GM18502 (cell line): ENCODE results near the gene NBAS.
"Not testable (repeated sequence)": the region's sequence is repeated elsewhere in the genome, so short reads cannot be mapped to it uniquely, and the experiment has no call there.

Source experiments
- ATAC-seq: cut with Tn5 transposase; IDR thresholded peaks from one replicate; pipeline ENCODE4 v1.9.1; 2021; ENCODE audit warnings: mild to moderate bottlenecking; ENCODE audit not compliant: unreplicated experiment, poor library complexity

Gene NBAS

DNA sequence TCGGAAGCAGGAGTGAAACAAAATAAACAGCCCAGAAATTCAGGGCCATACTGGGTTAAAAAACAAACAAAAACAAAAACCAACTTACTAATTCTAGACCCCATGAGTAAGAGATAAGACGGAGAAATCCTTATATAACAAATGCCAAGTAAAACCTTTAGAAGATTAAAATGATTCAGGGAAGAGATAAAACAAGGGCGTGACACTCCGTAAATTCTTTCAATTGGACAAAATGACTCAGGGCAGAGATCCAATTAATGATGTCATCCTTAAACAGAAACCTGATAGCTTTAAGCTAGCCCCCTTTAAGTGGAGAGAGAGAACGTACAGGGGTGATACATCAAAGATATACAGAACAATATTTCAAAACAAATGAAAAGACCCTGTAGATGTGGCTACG, 317.4 kb downstream of the NBAS start:
- ATAC-seq: no peak

DNA sequence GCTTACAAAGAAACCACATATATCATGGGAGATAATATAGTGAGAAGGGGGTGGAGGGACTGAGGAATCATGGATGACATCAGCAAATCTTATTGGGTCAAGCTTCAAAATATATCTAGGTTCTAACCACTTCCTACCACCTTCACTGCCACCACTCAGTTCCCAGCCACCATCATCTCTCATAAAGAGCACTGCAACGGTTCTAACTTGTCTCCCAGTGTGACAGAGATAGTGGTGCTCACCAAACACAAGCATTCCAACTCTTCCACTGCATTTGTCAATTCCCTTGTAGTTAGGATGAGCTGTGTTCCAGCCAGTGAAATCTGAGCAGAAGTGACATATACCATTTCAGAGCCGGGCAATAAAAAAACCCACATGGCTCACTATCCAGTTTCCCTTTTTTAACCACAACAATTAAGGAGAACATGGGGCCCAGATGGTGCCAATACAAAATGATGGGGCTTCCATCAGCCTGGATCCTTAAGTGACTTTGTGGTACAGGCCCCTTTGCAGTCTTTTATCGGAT, 318.1 kb downstream of the NBAS start:
- no peak for ATAC-seq

GRCh38 chr2:15241929-15242328, 319.2 kb downstream of the NBAS start:
- no peak for ATAC-seq

DNA sequence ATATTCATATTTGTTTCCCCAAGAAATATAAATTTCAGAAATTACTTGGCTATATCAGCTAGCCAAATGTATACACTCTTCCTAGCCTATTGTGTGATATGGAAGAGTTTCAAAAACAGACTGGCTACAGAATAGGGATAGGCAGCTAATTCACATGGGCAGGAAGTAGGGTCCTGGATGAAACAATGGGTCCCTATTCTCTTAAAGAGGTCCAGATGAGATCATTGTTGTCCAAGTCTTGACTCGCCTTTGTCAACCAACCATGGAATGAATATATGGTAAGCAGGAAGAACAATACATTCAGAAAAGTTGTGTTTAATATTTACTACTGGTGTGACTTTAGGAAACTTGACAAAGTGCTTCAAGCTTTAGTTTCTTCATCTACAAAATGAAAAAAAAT, 319.9 kb downstream of the NBAS start:
- ATAC-seq: no peak

DNA sequence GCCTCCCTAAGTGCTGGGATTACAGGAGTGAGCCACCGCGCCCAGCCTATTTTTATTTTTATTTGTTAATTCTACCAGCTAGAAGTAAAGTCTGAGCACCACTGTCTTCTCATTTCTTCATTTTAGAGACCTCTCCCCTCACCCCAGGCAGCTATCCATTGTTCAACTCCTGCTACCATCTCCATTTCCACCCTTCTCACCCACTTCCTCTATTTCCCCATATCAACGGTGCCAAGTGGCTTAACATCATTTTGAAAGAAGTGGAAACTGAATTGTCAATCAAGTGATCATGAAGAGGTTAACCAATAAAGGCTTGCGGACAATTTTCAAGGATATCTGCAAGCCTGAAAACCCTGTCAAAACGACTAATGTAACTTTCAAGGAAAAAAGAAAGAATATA, 323.1 kb downstream of the NBAS start:
- ATAC-seq: no peak

DNA sequence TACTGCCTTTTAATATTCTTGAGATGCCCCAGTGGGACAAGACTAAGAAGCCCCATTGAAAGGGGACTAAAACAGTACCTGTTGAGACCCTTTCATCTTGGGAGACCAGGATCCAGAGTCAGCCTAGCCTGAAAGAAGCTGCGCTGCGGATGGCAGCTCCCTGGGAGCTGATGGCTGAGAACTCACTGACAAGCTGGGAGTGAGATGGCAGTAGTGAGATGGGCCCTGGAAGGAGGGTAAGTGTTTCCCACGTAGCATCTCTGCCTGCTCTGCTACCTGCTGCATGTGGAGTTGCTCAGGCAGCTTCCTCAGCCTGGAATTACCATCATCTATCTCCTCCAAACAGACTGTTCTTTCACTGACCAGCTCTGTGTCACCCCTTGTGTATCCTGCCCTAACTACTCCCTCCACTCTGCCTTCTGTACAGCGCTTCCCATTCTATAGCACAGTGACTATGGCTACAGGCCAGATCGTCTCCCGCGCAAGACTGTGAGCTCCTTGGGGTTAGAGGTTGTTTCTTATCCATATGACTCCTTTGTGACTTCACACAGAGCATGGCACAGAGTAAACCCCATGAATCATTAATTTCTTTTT, 330.4 kb downstream of the NBAS start:
- no peak for ATAC-seq

DNA sequence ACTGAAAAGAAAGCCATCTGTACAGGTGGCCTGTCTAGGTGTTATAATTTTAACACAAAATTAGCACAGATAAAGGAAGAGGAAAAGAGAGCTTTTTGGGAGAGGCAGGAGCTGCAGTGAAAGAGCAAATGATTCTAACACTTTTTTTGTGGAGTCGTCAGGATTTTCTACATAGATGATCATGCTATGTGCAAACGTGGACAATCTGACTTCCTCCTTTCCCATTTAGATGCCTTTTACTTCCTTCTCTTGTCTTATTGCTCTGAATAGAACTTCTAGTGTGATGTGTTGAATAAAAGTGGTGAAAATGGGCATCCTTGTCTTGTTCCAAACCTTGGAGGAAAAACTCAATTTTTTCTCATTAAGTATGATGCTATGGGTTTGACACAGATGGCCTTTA, 334.5 kb downstream of the NBAS start:
- ATAC-seq: no peak

GRCh38 chr2:15225131-15225530, 336.0 kb downstream of the NBAS start:
- ATAC-seq: no peak

DNA sequence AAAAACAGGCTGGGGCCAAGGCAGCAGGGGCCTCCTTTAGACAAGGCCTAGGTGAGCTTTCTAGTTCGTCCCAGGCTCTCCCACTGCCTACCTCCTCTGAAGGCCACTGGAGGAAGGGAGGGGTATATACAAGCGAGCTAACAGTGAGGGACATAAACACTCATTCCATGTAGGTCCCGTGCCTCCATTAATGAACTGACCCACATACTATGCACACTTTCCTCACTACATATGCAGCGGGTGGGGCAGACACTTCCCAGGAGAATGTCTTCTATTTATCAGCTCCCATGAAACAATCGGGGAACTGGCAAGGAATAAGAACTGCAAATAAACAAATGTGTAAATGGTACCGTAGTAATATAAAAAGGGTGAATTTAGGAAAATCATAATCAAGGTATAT, 336.5 kb downstream of the NBAS start:
- ATAC-seq: no peak

DNA sequence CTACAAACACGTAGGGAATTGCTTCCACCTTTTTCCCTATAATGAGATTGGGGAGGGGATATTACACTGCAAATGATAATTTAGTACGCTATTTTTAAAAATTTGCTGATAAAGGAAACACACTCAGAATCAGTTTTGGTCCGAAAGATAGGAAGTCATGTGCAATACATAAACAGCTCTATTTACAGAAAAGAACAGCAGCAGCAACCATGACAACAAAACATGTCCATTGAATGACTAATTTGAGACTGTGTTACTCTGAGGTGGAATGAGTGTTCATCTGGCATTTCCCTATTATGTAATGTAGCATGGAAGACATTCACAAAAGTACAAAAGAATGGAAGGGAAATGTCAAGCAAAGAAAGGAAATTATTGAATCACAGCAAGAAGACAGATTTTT, 337.2 kb downstream of the NBAS start:
- peak; percentile 52 for ATAC-seq

DNA sequence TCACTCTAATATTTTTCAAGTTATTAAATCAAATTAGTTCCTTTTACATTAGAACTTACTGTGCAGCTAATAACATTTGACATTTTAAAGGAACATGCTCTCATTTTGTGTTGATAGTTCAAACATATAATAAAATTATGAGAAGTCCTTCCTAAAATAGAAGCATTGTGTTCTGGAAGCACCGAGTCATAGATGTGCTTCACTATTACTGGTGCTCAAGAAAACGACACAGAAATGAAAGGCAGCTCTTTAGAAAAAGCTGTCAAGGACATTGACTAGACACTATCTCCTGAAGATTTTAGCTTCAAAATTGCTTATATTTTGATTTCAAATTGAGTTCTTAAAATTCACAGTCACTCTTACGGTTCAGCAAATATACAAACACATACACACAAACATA, 338.3 kb downstream of the NBAS start:
- no peak for ATAC-seq

- ATAC-seq: no peak
Measured at GRCh38 chr2:15220603-15221002, 340.5 kb downstream of the NBAS start.

GRCh38 chr2:15218423-15219086, 342.6 kb downstream of the NBAS start:
- no peak for ATAC-seq

DNA sequence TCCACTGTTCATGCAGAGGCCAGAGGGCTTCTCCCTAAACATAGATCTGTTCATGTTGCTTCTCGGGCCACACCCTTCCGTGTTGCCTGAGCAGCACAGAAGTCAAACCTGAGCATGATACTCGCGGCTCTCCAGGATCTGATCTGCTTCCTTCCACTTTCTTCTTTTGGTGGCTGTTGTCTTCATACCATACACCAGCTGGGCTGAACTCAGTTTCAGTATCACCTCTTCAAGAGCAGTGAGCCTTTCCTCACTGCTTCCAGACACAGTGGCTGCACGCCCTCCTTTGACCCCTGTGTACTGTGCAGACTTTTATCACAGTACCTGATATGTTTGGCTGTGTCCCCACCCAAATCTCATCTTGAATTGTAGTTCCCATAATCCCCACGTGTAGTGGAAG, 348.9 kb downstream of the NBAS start:
- ATAC-seq: no peak

DNA sequence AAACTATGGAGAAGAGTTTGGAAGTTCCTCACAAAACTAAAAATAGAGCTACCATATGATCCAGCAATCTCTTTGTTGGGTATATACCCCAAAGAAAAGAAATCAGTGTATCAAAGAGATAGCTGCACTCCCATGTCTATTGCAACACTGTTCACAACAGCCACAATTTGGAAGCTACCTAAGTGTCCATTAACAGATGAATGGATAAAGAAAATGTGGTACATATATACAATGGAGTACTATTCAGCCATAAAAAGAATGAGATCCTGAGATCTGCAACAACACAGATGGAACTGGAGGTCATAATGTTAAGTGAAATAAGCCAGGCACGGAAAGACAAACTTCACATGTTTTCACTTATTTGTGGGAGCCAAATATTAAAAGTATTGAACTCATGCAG, 350.6 kb downstream of the NBAS start:
- not testable (repeated sequence) for ATAC-seq

- no peak for ATAC-seq
Measured at GRCh38 chr2:15206419-15206818, 354.7 kb downstream of the NBAS start.

- ATAC-seq: no peak
Measured at GRCh38 chr2:15205562-15205961, 355.6 kb downstream of the NBAS start.

DNA sequence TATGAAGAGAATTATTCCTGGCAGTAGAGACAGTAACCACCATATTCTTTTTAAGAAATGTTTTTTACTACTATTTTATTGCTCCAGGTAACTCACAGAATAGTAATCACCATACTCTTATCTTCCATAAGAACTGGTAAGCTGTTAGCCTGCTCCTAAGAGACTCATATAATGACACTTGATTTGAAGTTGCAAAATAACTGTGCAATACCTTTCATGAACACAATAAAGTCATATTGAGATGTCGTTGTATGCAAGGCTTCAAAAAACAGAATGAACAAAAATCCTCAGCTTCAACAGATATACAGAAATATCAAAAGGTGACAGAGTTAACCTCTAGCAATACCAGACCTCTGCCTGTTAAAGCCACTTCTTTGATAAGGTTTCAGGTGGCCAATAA, 360.1 kb downstream of the NBAS start:
- no peak for ATAC-seq

GRCh38 chr2:15200581-15200980, 360.6 kb downstream of the NBAS start:
- no peak for ATAC-seq

GRCh38 chr2:15198051-15198450, 363.1 kb downstream of the NBAS start:
- no peak for ATAC-seq

DNA sequence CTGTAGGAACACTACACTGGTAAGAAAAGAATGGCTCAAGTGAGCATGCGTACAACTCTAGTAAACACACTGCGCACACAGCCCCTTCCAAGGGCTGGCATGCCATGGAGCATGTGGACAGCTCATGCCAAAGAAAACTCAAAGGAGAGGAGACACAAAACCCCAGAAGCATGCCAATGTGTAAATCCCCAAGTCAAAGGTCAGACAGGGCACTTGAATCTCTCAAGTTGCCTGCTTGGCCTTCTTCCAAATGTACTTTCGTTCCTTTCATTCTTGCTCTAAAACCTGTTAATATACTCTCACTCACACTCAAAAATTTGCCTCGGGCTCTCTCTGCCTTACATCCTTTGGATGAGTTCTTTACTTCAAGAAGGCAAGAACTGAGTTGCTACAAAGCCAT, 365.3 kb downstream of the NBAS start:
- no peak for ATAC-seq

GRCh38 chr2:15191789-15192188, 369.3 kb downstream of the NBAS start:
- no peak for ATAC-seq
